ENCODE results near the gene GINS3. TPM values are rescaled to one million over a fixed set of nuclear protein-coding genes. Genes with fewer than 3 reads are reported as not detected.

Gene GINS3
- total and polyA plus RNA-seq, 2 experiments from 2014 or later, result 8.8 to 17.8 TPM

- peaks cover 3% of the 10 kb centered on the region; the same call in 2 of the 3 replicates for H3K36me3 Mint-ChIP-seq (ENCODE audit: low read depth)
- no peak overlapping the region for H3K4me3 Mint-ChIP-seq
- H3K4me1 ChIP-seq (ENCODE audit: insufficient read depth), result no peaks in the 10 kb centered on the region
- no peaks in the 10 kb centered on the region for H3K79me2 ChIP-seq (replicated peaks; ENCODE audit: insufficient read depth)
- H3K9me3 Mint-ChIP-seq, result no peaks in the 10 kb centered on the region
- H3K27me3 Mint-ChIP-seq (ENCODE audit: insufficient read depth, low read depth, poor library complexity), result peaks cover 4% of the 10 kb centered on the region
- no peak for DNase-seq (ENCODE audit: low spot score)
- no peak overlapping the region for H3K4me3 ChIP-seq
- H4K20me1 ChIP-seq (replicated peaks; ENCODE audit: insufficient read depth), result no peaks in the 10 kb centered on the region
- no peaks in the 10 kb centered on the region for H3K9me2 ChIP-seq (ENCODE audit: insufficient read depth)
- H3K4me1 Mint-ChIP-seq, result no peaks in the 10 kb centered on the region; the same call in 2 of the 3 replicates
- TF ChIP-seq ZNF331 (CRISPR knock-in tag; IDR thresholded peaks at IDR 0.05; ENCODE audit: low read depth) (no peak), ZNF114 (CRISPR knock-in tag; IDR thresholded peaks at IDR 0.05) (no peak), ETS1 (IDR thresholded peaks at IDR 0.05) (no peak), EZH2 (IDR thresholded peaks at IDR 0.05; ENCODE audit: low read depth, unreplicated experiment) (no peak), CTCF (conservative IDR thresholded peaks at IDR 0.05; ENCODE audit: low read depth in 2 of 2) (no peak), CREB1 (CRISPR knock-in tag; IDR thresholded peaks at IDR 0.05; ENCODE audit: low read depth) (no peak), EZH2phosphoT487 (IDR thresholded peaks at IDR 0.05; ENCODE audit: unreplicated experiment) (no peak), JUNB (IDR thresholded peaks at IDR 0.05; ENCODE audit: unreplicated experiment) (no peak), REST (IDR thresholded peaks at IDR 0.05; ENCODE audit: unreplicated experiment) (no peak), STAT1 (IDR thresholded peaks at IDR 0.05; ENCODE audit: unreplicated experiment) (no peak), ZNF462 (CRISPR knock-in tag; IDR thresholded peaks at IDR 0.05) (no peak), NANOG (IDR thresholded peaks at IDR 0.05; ENCODE audit: borderline replicate concordance) (no peak), POLR2AphosphoS5 (IDR thresholded peaks at IDR 0.05; ENCODE audit: low read depth) (no peak)
- no peaks in the 10 kb centered on the region for H3F3A ChIP-seq (replicated peaks; ENCODE audit: low read depth)
- H3K27me3 ChIP-seq (ENCODE audit: insufficient read depth), result no peaks in the 10 kb centered on the region
- H3K27ac Mint-ChIP-seq, result no peak overlapping the region
- H3K4me2 ChIP-seq, result no peak overlapping the region
- no peak overlapping the region for H3K27ac ChIP-seq (ENCODE audit: low read depth)
- ATAC-seq, result no peak
- no peak overlapping the region for H2AFZ ChIP-seq
- no peaks in the 10 kb centered on the region; the same call in 1 of the 2 replicates for H3K36me3 ChIP-seq (ENCODE audit: insufficient read depth)
These were observed 17.2 kb downstream of the GINS3 start for GRCh38 chr16:58409316-58409973.

All from GM23338 (cell line).